Measurements from ENCODE around the gene DUSP3.

DUSP3 gene

DNA sequence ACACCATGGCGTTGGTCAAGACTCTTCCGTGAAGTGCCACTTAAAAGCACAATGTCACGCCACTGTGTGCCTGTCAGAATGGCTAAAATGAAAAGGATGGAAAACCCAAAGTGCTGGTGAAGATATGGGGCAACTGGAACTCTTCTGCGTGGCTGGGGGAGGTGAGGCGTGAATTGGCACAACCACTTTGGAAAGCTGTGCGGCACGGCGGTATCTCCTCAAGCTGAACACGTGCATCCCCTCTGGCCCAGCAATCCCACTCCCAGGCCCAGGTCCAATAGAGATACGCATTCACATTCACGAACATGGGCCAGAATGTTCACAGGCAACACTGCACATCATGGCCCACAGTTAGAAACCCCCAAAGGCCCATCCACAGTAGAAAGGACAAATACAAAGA is 8.9 kb downstream of the DUSP3 start:
- H3K36me3 ChIP-seq (ENCODE audit: control insufficient read depth, insufficient read depth, low read length), result peaks cover 12% of the 10 kb centered on the region
- H3K4me3 ChIP-seq (ENCODE audit: insufficient read depth, low read depth, low read length), result no peak overlapping the region
- H3K27ac ChIP-seq (ENCODE audit: insufficient read depth, low read depth, low read length, poor library complexity, severe bottlenecking), result no peak overlapping the region
- WGBS, 2 experiments, result 96 to 97% methylated on average over 11 of the region's 11 CpGs
- H3K4me1 ChIP-seq (ENCODE audit: control insufficient read depth, insufficient read depth, low read length), result no peaks in the 10 kb centered on the region
- no peaks in the 10 kb centered on the region for H3K9me3 ChIP-seq (ENCODE audit: control insufficient read depth, low read length)
- no peaks in the 10 kb centered on the region for H3K27me3 ChIP-seq (ENCODE audit: control insufficient read depth, insufficient read depth, low read length, poor library complexity, severe bottlenecking)

DNA sequence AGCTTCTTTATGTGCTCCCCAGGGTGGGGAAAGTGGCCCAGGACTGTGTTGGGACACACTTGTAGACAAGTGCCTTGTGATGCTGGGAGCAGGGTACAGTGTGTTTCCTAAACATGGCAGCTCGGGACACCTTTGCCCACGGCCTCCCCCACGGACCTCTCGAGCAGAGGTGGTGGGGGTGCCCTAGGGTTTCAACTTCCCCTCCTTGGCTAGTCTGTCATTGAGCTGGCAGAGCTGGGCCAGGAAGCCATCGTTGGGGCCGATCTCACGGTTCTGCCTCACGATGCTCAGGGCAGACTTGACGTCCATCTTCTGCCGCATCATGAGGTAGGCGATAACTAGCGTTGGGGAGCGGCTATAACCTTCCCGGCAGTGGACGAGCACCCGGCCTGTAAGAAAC is 9.4 kb downstream of the DUSP3 start:
- Histone ChIP-seq H3K4me1 (ENCODE audit: control insufficient read depth, insufficient read depth, low read length) (no peaks in the 10 kb centered on the region), H3K9me3 (ENCODE audit: control insufficient read depth, low read length) (no peaks in the 10 kb centered on the region), H3K27me3 (ENCODE audit: control insufficient read depth, insufficient read depth, low read length, poor library complexity, severe bottlenecking) (no peaks in the 10 kb centered on the region), H3K36me3 (ENCODE audit: control insufficient read depth, insufficient read depth, low read length) (peaks cover 12% of the 10 kb centered on the region), H3K27ac (ENCODE audit: insufficient read depth, low read depth, low read length, poor library complexity, severe bottlenecking) (no peak overlapping the region), H3K4me3 (ENCODE audit: insufficient read depth, low read depth, low read length) (no peak overlapping the region)
- 96% methylated on average over 16 of the region's 16 CpGs for WGBS, 2 experiments

DNA sequence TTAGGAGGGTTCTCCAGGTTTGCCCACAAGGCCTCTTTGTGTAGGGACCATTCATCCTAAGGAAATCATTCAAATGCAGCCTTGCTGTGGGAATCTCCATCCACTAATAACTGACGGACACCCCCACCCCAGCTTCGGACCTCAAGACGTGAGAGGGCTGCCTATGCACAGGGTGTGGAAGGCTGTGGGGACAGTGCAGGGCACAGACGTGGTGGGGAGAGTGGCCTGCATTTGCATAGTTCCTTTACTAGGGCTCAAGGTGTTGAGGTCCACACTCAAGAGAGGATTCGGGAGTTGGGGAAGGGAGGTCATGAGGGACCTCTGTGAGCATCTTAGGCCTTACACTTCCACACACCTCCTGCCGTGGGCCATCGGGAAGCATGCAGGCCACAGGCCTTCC is 9.8 kb downstream of the DUSP3 start:
- Histone ChIP-seq H3K4me1 (ENCODE audit: control insufficient read depth, insufficient read depth, low read length) (no peaks in the 10 kb centered on the region), H3K36me3 (ENCODE audit: control insufficient read depth, insufficient read depth, low read length) (peaks cover 12% of the 10 kb centered on the region), H3K27ac (ENCODE audit: insufficient read depth, low read depth, low read length, poor library complexity, severe bottlenecking) (no peak overlapping the region), H3K4me3 (ENCODE audit: insufficient read depth, low read depth, low read length) (no peak overlapping the region), H3K27me3 (ENCODE audit: control insufficient read depth, insufficient read depth, low read length, poor library complexity, severe bottlenecking) (no peaks in the 10 kb centered on the region), H3K9me3 (ENCODE audit: control insufficient read depth, low read length) (no peaks in the 10 kb centered on the region)
- WGBS, 2 experiments, result 89 to 90% methylated on average over 7 of the region's 7 CpGs

DNA sequence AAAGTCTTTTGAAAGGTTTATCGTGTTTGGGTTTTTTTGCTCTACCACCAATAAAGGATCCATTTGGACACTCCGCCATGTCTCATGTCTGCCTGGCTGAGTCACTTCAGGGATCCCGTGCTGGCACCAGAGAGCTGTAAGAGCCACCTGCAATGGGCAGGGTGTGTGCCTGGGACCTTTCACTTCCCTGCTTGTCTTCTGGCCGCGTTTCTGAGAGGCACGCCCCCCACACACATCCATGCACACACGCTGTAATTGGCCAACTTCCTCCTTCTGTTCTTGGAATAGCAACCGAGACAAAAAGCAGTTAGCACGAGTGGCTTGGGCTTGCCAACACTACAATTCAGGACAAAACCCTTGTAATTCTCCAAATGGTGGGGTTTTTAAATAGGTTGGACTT is 10.4 kb downstream of the DUSP3 start:
- H3K9me3 ChIP-seq (ENCODE audit: control insufficient read depth, low read length), result no peaks in the 10 kb centered on the region
- H3K4me1 ChIP-seq (ENCODE audit: control insufficient read depth, insufficient read depth, low read length), result no peaks in the 10 kb centered on the region
- H3K4me3 ChIP-seq (ENCODE audit: insufficient read depth, low read depth, low read length), result no peak overlapping the region
- peaks cover 12% of the 10 kb centered on the region for H3K36me3 ChIP-seq (ENCODE audit: control insufficient read depth, insufficient read depth, low read length)
- no peaks in the 10 kb centered on the region for H3K27me3 ChIP-seq (ENCODE audit: control insufficient read depth, insufficient read depth, low read length, poor library complexity, severe bottlenecking)
- 87 to 93% methylated on average over 9 of the region's 9 CpGs for whole genome bisulfite sequencing, 2 experiments
- no peak overlapping the region for H3K27ac ChIP-seq (ENCODE audit: insufficient read depth, low read depth, low read length, poor library complexity, severe bottlenecking)

DNA sequence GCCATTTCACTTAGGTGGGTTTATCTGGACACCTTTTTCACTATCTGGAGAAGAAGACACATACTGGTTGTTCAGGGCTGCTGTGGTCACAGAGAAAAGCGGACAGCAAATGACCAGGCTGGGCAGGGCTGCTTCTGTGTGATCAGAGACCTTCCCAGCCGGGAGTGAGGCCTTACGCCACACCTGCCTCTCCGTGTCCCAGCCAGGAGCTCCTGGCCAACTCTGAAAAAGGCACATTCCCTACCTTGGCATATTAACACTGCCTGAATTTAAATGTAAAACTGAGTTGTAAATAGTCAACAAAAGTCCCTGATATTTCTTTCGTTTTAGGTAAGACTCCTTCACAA is 11.1 kb downstream of the DUSP3 start:
- Histone ChIP-seq H3K36me3 (ENCODE audit: control insufficient read depth, insufficient read depth, low read length) (peaks cover 11% of the 10 kb centered on the region), H3K27ac (ENCODE audit: insufficient read depth, low read depth, low read length, poor library complexity, severe bottlenecking) (no peak overlapping the region), H3K27me3 (ENCODE audit: control insufficient read depth, insufficient read depth, low read length, poor library complexity, severe bottlenecking) (no peaks in the 10 kb centered on the region), H3K4me1 (ENCODE audit: control insufficient read depth, insufficient read depth, low read length) (no peaks in the 10 kb centered on the region), H3K4me3 (ENCODE audit: insufficient read depth, low read depth, low read length) (no peak overlapping the region), H3K9me3 (ENCODE audit: control insufficient read depth, low read length) (no peaks in the 10 kb centered on the region)
- 92 to 93% methylated on average over 5 of the region's 5 CpGs for WGBS, 2 experiments

DNA sequence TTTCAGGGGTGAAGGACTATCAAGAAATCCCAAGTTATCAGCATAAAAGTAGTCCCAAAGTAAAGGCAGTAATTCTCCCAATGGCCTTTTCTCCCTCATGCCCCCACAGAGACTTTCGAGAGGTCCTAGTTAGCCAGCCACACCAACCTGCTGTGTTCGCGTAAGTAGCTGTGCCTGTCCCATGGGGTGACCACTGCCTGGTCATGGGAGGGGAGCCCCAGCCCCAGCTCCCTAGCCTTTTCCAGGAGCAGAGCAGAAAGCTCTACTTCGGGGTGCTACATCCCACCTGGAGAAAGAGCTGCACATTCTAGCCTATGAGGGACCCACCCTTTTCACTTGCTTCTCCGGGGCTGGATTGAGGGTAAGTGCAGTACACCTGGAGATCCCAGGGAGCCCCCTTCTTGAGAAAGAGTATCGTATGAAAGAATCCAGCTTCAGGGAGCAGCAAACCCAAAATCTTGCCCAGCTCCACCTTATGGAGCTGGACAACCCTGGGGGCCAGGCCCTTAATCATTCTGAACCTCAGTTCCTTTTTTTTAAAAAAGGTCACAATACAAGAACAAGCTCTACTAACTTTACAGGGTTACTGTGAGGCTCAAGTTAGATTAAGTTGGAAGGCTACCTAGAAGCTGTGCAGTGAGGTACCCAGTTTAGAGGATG is 11.6 kb downstream of the DUSP3 start:
- Histone ChIP-seq H3K36me3 (ENCODE audit: control insufficient read depth, insufficient read depth, low read length) (peaks cover 6% of the 10 kb centered on the region), H3K4me3 (ENCODE audit: insufficient read depth, low read depth, low read length) (no peak overlapping the region), H3K27me3 (ENCODE audit: control insufficient read depth, insufficient read depth, low read length, poor library complexity, severe bottlenecking) (no peaks in the 10 kb centered on the region), H3K27ac (ENCODE audit: insufficient read depth, low read depth, low read length, poor library complexity, severe bottlenecking) (no peak overlapping the region), H3K9me3 (ENCODE audit: control insufficient read depth, low read length) (no peaks in the 10 kb centered on the region), H3K4me1 (ENCODE audit: control insufficient read depth, insufficient read depth, low read length) (no peaks in the 10 kb centered on the region)
- WGBS, 2 experiments, result 94 to 95% methylated on average over 6 of the region's 6 CpGs

DNA sequence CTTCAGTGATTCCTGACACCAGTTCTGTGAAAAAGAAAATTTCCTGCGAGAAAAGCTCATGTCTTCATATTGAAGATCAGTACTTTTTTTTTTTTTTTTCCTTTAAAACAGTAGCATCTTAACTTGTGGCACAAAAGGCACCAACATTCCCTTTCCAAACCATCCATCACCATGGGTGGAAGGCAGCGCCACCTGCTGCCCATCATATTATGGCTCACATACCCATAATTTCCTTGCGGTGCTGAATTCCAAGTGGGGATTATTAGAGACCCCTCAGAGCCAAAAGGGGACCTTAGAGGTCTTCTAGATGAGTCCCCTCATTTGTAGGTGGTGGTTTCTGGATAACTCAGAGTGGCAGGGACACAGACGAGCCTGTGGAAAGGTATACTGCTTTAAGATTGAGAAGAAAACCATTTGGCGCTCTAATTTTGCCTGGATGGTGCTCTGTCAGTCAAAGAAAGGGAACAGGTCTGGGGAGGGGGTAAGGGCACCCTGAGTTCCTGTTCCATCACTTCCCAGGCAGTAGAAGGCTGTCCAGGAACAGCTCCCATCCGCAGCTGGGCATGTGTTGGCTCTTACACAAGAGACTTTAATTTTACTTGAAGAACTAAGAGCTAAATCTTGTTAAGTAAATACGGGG is 12.2 kb downstream of the DUSP3 start:
- no peak overlapping the region for H3K27ac ChIP-seq (ENCODE audit: insufficient read depth, low read depth, low read length, poor library complexity, severe bottlenecking)
- no peak overlapping the region for H3K4me3 ChIP-seq (ENCODE audit: insufficient read depth, low read depth, low read length)
- no peaks in the 10 kb centered on the region for H3K9me3 ChIP-seq (ENCODE audit: control insufficient read depth, low read length)
- H3K36me3 ChIP-seq (ENCODE audit: control insufficient read depth, insufficient read depth, low read length), result peaks cover 6% of the 10 kb centered on the region
- no peaks in the 10 kb centered on the region for H3K27me3 ChIP-seq (ENCODE audit: control insufficient read depth, insufficient read depth, low read length, poor library complexity, severe bottlenecking)
- WGBS, 2 experiments, result 57 to 61% methylated on average over 7 of the region's 7 CpGs
- H3K4me1 ChIP-seq (ENCODE audit: control insufficient read depth, insufficient read depth, low read length), result no peaks in the 10 kb centered on the region

DNA sequence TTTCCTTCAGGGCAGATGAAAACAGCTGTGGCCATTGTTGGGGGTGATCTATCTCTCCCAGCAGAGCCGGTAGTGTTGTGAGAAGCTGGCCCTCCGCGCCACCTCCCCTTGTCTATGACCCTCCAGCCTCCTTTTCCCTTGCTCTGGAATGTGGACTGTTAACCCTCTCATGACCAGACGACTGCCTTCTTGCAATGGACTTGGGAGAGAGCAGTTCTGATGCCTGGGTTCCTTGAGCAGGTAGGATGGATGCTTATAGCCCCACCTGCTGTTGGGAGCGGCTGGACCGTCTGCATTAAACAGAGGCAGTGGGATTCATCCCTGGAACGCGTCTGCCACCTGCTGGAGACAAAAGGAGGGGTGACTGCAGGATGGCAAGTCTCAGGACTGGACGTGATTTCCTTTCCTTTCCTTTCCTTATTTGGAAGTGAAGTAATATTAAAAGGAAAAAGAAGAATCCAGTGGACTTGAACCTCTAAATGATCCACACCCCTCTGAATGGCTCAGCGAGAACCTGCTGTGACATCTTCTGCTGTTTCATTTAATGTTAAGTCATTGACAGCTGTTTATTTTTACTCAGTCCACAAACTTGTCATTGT is 18.4 kb downstream of the DUSP3 start:
- Histone ChIP-seq H3K4me1 (ENCODE audit: control insufficient read depth, insufficient read depth, low read length) (peaks cover 23% of the 10 kb centered on the region), H3K4me3 (ENCODE audit: insufficient read depth, low read depth, low read length) (no peak overlapping the region), H3K27ac (ENCODE audit: insufficient read depth, low read depth, low read length, poor library complexity, severe bottlenecking) (no peak overlapping the region), H3K36me3 (ENCODE audit: control insufficient read depth, insufficient read depth, low read length) (no peaks in the 10 kb centered on the region), H3K9me3 (ENCODE audit: control insufficient read depth, low read length) (no peaks in the 10 kb centered on the region), H3K27me3 (ENCODE audit: control insufficient read depth, insufficient read depth, low read length, poor library complexity, severe bottlenecking) (peaks cover 16% of the 10 kb centered on the region)
- 1% methylated on average over 10 of the region's 10 CpGs for WGBS, 2 experiments

DNA sequence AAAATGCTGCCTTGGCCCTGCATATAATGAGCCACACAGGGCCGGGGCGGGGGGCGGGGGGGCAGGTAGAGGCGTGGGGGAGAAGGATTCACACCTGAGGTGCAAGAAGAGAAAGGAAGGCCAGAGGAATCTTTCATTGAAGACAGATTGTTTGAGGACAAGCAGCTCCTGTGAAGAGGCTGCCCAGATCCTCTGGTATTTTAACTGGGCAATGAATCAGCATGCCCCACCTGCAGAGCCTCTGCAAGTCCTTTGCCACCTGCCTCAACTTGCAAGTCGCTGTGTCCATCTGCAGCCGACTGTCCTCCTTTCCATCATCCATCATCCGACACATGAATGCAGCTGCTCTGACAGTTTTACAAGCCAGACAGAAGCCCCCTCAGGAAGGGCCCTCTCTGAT is 18.9 kb downstream of the DUSP3 start:
- Histone ChIP-seq H3K9me3 (ENCODE audit: control insufficient read depth, low read length) (no peaks in the 10 kb centered on the region), H3K36me3 (ENCODE audit: control insufficient read depth, insufficient read depth, low read length) (no peaks in the 10 kb centered on the region), H3K27ac (ENCODE audit: insufficient read depth, low read depth, low read length, poor library complexity, severe bottlenecking) (no peak overlapping the region), H3K27me3 (ENCODE audit: control insufficient read depth, insufficient read depth, low read length, poor library complexity, severe bottlenecking) (peaks cover 21% of the 10 kb centered on the region), H3K4me1 (ENCODE audit: control insufficient read depth, insufficient read depth, low read length) (peaks cover 23% of the 10 kb centered on the region), H3K4me3 (ENCODE audit: insufficient read depth, low read depth, low read length) (no peak overlapping the region)
- 47 to 49% methylated on average over 7 of the region's 7 CpGs for WGBS, 2 experiments

DNA sequence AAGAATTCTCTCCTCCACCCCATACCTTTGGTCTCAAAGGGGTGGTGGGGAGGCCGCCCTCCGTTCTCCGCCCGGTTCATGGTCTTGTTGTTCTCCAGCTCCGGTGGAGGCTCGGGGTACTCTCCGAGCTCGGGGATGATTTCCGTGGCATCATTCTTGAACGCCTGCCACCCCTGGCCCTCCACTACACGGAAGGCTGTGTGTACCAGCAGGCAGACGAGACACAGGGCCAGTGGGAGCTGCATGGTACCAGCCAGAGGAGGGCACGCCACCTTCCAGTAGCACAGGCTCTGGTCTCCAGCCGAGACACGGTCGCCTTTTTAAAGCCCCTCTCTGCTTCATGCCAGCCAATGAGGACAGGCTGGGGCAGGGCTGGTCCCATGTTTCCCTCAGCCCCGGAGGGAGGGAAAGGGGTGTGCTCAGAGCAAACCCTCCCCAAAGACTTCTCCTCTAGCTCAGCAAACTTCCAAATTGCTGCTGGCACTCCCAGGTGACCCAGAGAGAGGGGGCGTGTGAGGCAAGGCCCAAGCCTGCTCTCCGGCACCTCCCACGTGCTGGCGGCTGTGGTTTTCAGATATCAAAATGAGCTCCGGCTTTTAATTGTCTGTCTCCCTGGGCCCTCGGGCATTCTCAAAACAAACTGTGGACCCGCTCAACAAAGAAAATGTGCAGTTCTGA is 20.1 kb downstream of the DUSP3 start, which contains the start of gene SOST:
TSS of gene SOST (minus strand) at position 295 of the 678 bp plus-strand sequence. CDS start at position 245, 50 bp downstream.
- WGBS, 2 experiments, result 86 to 87% methylated on average over 24 of the region's 24 CpGs
- Histone ChIP-seq H3K36me3 (ENCODE audit: control insufficient read depth, insufficient read depth, low read length) (no peaks in the 10 kb centered on the region), H3K27ac (ENCODE audit: insufficient read depth, low read depth, low read length, poor library complexity, severe bottlenecking) (no peak within 1 kb of the TSS), H3K9me3 (ENCODE audit: control insufficient read depth, low read length) (no peaks in the 10 kb centered on the region), H3K4me1 (ENCODE audit: control insufficient read depth, insufficient read depth, low read length) (peaks cover 23% of the 10 kb centered on the region), H3K27me3 (ENCODE audit: control insufficient read depth, insufficient read depth, low read length, poor library complexity, severe bottlenecking) (peaks cover 33% of the 10 kb centered on the region), H3K4me3 (ENCODE audit: insufficient read depth, low read depth, low read length) (no peak within 1 kb of the TSS)

Data from ectodermal cell (in vitro differentiated cells).